ENCODE measurements around the gene BTG3.

DNA sequence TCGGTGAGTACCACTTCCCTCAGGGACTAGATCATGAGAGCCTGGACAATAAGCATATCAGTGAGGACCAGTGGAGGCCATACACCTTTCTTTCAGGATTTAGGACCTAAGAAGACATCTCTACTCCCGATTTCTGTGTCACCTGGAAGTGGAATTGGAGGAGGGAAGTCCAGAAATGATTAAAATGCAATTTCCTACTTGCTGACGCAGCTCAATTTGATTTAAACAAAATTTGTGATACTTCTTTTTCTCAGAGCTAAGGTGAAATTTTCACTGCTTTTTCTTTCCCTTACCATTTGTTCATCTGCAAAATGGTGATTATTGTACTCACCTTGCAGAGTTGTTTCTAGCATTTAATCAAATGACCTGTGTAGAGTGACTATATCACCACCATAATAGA is 38.8 kb upstream of the BTG3 start:
- TF ChIP-seq POLR2A (IDR thresholded peaks at IDR 0.05) = no peak
- TF ChIP-seq, protein P1, sequence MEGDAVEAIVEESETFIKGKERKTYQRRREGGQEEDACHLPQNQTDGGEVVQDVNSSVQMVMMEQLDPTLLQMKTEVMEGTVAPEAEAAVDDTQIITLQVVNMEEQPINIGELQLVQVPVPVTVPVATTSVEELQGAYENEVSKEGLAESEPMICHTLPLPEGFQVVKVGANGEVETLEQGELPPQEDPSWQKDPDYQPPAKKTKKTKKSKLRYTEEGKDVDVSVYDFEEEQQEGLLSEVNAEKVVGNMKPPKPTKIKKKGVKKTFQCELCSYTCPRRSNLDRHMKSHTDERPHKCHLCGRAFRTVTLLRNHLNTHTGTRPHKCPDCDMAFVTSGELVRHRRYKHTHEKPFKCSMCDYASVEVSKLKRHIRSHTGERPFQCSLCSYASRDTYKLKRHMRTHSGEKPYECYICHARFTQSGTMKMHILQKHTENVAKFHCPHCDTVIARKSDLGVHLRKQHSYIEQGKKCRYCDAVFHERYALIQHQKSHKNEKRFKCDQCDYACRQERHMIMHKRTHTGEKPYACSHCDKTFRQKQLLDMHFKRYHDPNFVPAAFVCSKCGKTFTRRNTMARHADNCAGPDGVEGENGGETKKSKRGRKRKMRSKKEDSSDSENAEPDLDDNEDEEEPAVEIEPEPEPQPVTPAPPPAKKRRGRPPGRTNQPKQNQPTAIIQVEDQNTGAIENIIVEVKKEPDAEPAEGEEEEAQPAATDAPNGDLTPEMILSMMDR (IDR thresholded peaks at IDR 0.05) = no peak

Measured in heart left ventricle (tissue), 13 donors.